NCI-H2029 (cell line): ENCODE data around the gene RXRA.

Experiments
- DNase-seq: peaks from one replicate; lab custom pipeline; 2025; lab: John Stamatoyannopoulos, UW

Gene RXRA

GRCh38 chr9:134400283-134400682 lies 74.0 kb downstream of the RXRA start:
- DNase-seq, result no peak

GRCh38 chr9:134401391-134401790 lies 75.1 kb downstream of the RXRA start:
- DNase-seq, result no peak

GRCh38 chr9:134402182-134402581 lies 75.9 kb downstream of the RXRA start:
- DNase-seq, result no peak

- DNase-seq, result no peak
These were observed 77.0 kb downstream of the RXRA start for GRCh38 chr9:134403292-134403681.

GRCh38 chr9:134403682-134404301 lies 77.5 kb downstream of the RXRA start:
- DNase-seq, result no peak

- DNase-seq, result no peak
These were observed 78.4 kb downstream of the RXRA start for GRCh38 chr9:134404376-134405358.

GRCh38 chr9:134405527-134405926 lies 79.3 kb downstream of the RXRA start:
- no peak for DNase-seq

- peak; percentile 17 for DNase-seq
These were observed 80.3 kb downstream of the RXRA start for GRCh38 chr9:134406366-134407120.

GRCh38 chr9:134407121-134407779 lies 81.0 kb downstream of the RXRA start:
- DNase-seq, result peak; percentile 86

- DNase-seq, result no peak
These were observed 82.1 kb downstream of the RXRA start for GRCh38 chr9:134408389-134408788.

- no peak for DNase-seq
These were observed 82.9 kb downstream of the RXRA start for GRCh38 chr9:134408939-134409737.

GRCh38 chr9:134410071-134410834 lies 84.0 kb downstream of the RXRA start:
- DNase-seq, result peak; percentile 72

- DNase-seq, result no peak
These were observed 84.6 kb downstream of the RXRA start for GRCh38 chr9:134410835-134411217.

- DNase-seq, result no peak
These were observed 85.4 kb downstream of the RXRA start for GRCh38 chr9:134411440-134412297.

GRCh38 chr9:134412298-134412711 lies 86.0 kb downstream of the RXRA start:
- no peak for DNase-seq

GRCh38 chr9:134413112-134413715 lies 87.0 kb downstream of the RXRA start:
- DNase-seq, result no peak

- DNase-seq, result peak; percentile 98
These were observed 87.8 kb downstream of the RXRA start for GRCh38 chr9:134413890-134414623.

- no peak for DNase-seq
These were observed 88.7 kb downstream of the RXRA start for GRCh38 chr9:134414900-134415425.
